ENCODE data around the gene CTSZ. TPM values are rescaled to one million over a fixed set of nuclear protein-coding genes. Genes with fewer than 3 reads are reported as not detected.
"Not testable (repeated sequence)": the region's sequence is repeated elsewhere in the genome, so short reads cannot be mapped to it uniquely, and the experiment has no call there.

The CTSZ gene
- total RNA-seq, 1 experiment from 2014 or later = 200 TPM

DNA sequence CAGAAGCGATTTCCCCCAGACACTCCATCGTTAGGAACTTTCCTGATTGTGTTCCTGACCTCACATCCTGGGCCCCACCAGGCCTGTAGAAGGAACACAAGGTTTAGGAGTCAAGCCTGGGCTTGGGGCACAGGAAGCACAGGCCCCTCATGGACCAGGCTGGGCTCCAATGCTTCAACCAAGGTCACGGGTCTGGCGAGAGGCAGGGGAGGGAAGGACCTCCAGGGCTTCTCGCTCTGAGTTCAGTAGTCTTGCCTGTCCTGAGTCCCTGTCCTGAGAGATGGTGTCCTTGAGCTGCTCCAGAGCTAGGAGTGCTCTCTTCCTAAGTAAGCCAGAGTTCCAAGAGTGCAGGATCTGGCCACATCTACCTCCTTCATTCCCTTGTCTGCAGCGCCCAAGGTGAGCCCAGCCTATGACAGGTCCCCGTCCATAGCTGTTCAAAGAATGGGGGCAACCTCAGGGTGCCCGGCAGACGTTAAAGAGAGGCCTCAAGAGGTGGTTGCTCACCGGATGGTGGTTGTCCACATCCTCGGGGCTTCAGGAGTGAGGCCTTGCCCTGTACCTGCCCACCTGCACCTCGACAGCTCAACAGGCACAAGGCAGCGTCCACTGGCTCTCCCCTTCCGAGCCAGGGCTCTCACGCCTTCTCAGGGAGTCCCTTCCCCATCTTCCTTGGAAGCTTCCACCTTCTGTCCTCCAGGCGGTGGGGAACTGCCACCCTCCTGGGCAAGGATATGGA lies 10.6 kb upstream of the CTSZ start:
- no peak for DNase-seq (ENCODE audit: low read depth, low spot score)
- in situ Hi-C loops (cut with HindIII; ENCODE audit: low pct_unique_long_range_greater_than_20kb, low sequenced_read_pairs) = no loop called here

DNA sequence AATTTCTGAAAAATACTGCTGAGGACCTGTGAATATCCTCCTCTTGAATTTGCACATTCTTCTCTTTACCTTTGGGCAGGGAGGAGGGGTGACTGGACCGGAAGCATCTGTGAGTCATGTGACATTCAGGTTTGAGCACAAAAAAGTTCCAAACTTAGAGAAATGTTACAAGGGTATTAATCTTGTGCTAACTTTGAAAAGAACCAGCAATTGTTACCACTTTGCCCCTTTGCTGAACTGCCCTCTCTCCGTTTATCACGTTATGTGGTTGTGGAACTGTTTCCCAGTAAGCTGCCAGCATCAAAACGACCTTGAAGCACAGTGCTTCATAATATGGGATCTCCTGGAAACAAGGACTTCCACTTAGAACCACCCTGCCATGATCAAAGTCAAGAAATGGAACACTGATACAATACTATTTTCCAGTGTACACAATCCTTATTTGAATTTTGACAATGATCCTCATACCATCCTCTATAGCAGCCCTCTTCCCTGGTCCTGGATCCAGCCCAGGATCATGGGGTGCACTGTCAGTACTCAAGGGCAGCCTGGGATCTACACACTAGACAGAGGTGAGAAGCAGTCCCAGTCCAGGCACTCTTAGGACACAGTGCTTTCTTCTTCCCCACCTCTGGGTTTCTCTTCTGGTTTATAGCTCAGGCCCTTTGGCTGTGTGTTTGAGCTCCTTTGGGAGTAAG lies 9.9 kb upstream of the CTSZ start:
- DNase-seq (ENCODE audit: low read depth, low spot score) = no peak
- in situ Hi-C loops (cut with HindIII; ENCODE audit: low pct_unique_long_range_greater_than_20kb, low sequenced_read_pairs) = no loop called here

DNA sequence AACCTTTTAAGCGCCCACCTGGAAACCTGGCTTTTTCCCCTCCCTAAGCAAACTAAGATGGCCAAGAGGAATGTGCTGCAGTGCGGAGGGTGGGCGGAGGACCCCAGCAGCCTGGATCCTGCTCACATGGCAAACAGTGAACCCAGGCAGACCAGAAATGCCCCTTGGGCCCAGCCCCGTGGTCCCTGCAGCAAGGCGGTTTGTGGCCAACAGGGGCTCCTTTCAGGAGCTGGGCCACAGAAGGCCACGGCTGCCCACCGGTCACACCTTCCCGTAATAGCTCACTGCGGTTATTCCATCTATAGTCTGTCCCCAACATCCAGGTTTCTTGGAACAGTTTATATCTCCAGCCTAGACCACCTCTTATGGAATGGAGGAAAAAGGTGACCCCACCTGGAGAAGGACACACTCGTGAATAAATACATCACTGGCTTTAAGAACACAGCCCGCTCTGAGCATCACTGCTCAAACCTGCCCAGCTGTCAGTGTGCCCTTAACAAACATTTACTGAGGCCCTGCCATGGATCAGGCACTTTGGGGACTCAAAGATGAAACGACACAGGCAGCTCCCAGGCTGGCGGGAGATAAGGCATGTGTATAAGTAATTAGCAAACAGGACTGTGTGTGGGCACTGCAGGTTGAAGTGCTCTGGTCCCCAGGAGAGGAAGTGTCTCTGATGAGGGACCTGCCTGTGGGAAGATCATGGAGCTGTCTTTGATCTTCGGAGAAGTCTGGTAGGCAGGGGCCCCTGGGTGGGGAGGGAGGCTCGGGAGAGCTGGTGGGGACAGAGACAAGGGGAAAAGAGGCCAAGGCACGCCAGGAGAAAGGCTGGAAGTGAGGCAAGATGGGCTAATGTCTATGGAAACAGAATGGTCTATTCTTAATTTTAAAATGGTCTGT lies 9.0 kb upstream of the CTSZ start:
- in situ Hi-C loops (cut with HindIII; ENCODE audit: low pct_unique_long_range_greater_than_20kb, low sequenced_read_pairs) = no loop called here
- no peak for DNase-seq (ENCODE audit: low read depth, low spot score)

DNA sequence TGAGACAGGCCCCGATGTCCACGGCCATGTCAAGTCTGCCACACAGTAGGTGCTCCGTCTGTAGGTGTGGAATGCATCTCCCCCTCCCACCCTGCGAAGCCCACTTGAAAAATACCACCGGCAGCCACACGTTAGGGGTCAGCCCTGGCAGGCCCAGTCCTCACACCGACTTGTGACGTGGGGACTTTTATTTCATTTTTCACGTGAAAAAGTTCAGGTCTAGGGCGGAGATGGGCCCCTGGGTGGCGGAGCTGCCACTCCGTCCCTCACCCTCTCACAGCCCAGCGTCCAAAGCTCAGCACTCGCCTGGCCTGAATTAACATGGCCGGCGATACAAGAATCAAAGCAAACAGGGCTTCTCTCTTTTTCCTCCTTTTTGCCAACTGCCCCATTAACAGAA lies 8.4 kb upstream of the CTSZ start:
- in situ Hi-C loops (cut with HindIII; ENCODE audit: low pct_unique_long_range_greater_than_20kb, low sequenced_read_pairs) = no loop called here

DNA sequence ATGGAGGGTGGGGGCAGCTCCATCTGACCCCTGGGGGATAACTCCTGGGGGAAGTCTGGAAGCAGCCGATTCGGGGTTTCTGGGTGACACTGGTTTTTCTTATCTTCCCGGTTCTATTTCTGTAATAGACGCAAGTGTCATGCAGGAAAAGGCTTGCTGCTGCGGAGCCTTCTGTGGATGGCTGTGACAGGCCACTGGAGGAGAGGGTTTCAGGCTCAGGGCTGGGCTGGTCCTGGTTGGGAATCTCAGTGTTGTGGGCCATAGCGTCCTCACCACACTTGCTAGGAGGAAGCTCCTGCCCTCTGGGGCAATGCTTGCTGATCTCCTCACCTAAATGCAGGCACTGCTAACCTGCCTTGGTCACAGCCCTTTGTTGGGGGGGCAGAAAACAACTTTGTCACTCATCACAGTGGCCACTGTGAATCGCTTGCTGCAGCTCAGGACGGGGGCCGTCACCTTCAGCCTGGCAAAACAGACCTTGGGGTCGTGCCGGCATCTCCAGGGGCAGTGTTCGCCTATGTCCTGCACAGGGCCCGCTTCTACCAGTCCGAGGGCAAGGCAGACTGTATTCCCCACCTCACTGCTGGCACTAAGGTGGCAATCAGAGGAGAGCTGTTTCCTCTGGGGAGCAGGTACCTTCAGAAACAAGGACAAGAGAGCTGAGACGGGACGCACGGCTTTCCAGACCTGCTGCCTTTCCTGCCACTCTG lies 7.8 kb upstream of the CTSZ start:
- no peak for DNase-seq (ENCODE audit: low read depth, low spot score)
- in situ Hi-C loops (cut with HindIII; ENCODE audit: low pct_unique_long_range_greater_than_20kb, low sequenced_read_pairs) = no loop called here

More for the DNA sequence above, 8.4 kb upstream of the CTSZ start:
- no peak for DNase-seq (ENCODE audit: low read depth, low spot score)

DNA sequence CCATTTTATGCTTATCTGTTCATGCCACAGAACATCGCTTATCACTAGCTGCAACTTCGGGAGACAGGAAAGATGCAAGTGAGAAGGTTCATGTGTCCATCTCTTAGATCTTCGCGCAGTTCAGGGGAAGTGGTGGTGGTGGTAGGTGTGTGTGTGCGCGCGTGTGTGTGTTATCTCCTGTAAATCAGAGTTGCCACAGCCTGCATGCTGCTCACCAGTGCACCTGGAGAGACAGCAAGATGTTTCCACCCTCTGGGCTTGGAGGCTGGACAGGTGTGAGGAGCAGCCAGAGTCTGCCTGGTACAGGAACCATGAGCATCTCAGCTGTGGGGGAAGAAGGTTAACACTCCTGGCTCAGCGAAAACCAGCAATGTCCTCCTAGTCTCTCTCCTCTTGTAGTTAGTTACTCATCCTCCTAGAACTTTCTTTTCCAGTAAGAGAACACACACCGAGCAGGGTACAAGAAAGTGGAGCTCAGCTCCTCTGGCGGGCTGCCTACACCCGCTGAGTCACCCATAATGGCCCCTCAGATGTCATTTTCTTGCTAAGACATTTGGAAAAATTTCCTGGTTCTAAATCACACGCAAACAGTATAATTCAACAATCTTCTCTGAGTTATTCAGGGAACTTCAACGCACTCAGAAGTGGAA lies 7.0 kb upstream of the CTSZ start:
- no peak for DNase-seq (ENCODE audit: low read depth, low spot score)
- in situ Hi-C loops (cut with HindIII; ENCODE audit: low pct_unique_long_range_greater_than_20kb, low sequenced_read_pairs) = no loop called here

DNA sequence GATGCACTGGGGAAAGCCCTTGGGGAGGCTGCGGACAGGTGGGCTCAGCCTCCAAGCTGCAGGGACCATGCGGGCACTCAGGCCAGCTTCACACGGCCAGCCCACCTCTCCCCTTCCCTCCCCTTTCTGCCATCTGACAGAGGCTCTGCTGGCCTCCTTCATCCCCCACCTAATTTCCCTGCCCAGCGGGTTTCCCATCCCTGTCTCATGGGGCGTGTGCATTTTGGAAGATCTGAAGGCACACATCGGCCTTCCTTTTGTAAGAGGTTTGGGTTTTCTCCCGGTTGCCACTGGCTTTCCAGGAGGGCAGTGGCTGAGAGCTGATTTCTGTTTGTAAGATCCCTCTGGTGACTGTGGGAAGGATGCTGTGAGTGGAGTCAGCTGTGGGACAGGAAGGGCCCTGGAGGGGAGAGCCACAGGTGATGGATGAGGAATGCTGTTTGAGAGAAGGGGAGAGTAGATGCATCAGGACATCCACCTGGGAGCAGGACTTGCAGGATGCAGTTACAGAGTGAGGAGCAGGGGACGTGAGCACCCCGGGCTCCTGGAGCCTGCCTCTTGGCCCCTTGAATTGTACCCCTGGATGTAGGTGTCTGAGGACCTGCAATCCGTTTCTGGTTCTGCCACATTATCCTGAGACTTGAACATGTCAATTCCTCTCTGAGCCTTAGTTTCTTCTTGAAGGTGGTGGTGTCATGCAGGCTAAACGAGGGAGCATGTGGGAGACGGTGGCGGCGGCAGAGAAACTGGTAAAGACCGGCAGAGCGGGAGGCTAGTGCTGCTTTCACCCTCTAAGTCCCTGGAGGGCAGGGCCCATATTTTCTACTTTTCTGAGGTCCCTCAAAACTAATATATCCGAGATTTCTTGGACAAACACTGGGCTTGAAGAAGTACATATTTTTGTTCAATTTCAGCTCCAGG lies 6.2 kb upstream of the CTSZ start:
- in situ Hi-C loops (cut with HindIII; ENCODE audit: low pct_unique_long_range_greater_than_20kb, low sequenced_read_pairs) = no loop called here
- DNase-seq (ENCODE audit: low read depth, low spot score) = no peak

- in situ Hi-C loops (cut with HindIII; ENCODE audit: low pct_unique_long_range_greater_than_20kb, low sequenced_read_pairs); DNase-seq (ENCODE audit: low read depth, low spot score): not testable (repeated sequence)
These were observed 4.8 kb upstream of the CTSZ start for GRCh38 chr20:59011874-59012157.

- DNase-seq (ENCODE audit: low read depth, low spot score) = peak; percentile 78
These were observed 4.2 kb upstream of the CTSZ start for GRCh38 chr20:59010995-59011873.

GRCh38 chr20:59010321-59010994 lies 3.4 kb upstream of the CTSZ start:
- in situ Hi-C loops (cut with HindIII; ENCODE audit: low pct_unique_long_range_greater_than_20kb, low sequenced_read_pairs) = no loop called here

More at GRCh38 chr20:59010995-59011873, 4.2 kb upstream of the CTSZ start:
- in situ Hi-C loops (cut with HindIII; ENCODE audit: low pct_unique_long_range_greater_than_20kb, low sequenced_read_pairs) = no loop called here

GRCh38 chr20:59008715-59009336 lies 1.8 kb upstream of the CTSZ start:
- DNase-seq (ENCODE audit: low read depth, low spot score) = no peak
- in situ Hi-C loops (cut with HindIII; ENCODE audit: low pct_unique_long_range_greater_than_20kb, low sequenced_read_pairs) = no loop called here

More at GRCh38 chr20:59010321-59010994, 3.4 kb upstream of the CTSZ start:
- peak; percentile 67 for DNase-seq (ENCODE audit: low read depth, low spot score)

- DNase-seq (ENCODE audit: low read depth, low spot score) = no peak
- in situ Hi-C loops (cut with HindIII; ENCODE audit: low pct_unique_long_range_greater_than_20kb, low sequenced_read_pairs) = no loop called here
These were observed 834 bp upstream of the CTSZ start for GRCh38 chr20:59007665-59008511.

- no peak for DNase-seq (ENCODE audit: low read depth, low spot score)
- in situ Hi-C loops (cut with HindIII; ENCODE audit: low pct_unique_long_range_greater_than_20kb, low sequenced_read_pairs) = no loop called here
These were observed 739 bp downstream of the CTSZ start for GRCh38 chr20:59006167-59006863.

All from SK-MEL-5 (cell line).